Measurements from ENCODE around the gene FNTB.

FNTB gene

GRCh38 chr14:64979336-64980074 lies 7.2 kb upstream of the FNTB start:
- DNase-seq (ENCODE audit: low read depth, low spot score), result peak; percentile 41

- DNase-seq (ENCODE audit: low read depth, low spot score), result peak; percentile 67
Observed at GRCh38 chr14:64983439-64984310, 3.0 kb upstream of the FNTB start.

GRCh38 chr14:64987438-64987767 lies 708 bp downstream of the FNTB start:
- no peak for DNase-seq (ENCODE audit: low read depth, low spot score)

GRCh38 chr14:64990296-64990695 lies 3.6 kb downstream of the FNTB start:
- DNase-seq (ENCODE audit: low read depth, low spot score), result no peak

- DNase-seq (ENCODE audit: low read depth, low spot score), result no peak
Observed at GRCh38 chr14:64990939-64991338, 4.2 kb downstream of the FNTB start.

- no peak for DNase-seq (ENCODE audit: low read depth, low spot score)
Observed at GRCh38 chr14:64992328-64992885, 5.7 kb downstream of the FNTB start.

GRCh38 chr14:64993266-64993930 lies 6.7 kb downstream of the FNTB start:
- DNase-seq (ENCODE audit: low read depth, low spot score), result no peak

- no peak for DNase-seq (ENCODE audit: low read depth, low spot score)
Observed at GRCh38 chr14:64994540-64994939, 7.8 kb downstream of the FNTB start.

- peak; percentile 38 for DNase-seq (ENCODE audit: low read depth, low spot score)
Observed at GRCh38 chr14:64995291-64995690, 8.6 kb downstream of the FNTB start.

- DNase-seq (ENCODE audit: low read depth, low spot score), result peak; percentile 27
Observed at GRCh38 chr14:64997108-64997794, 10.6 kb downstream of the FNTB start.

- DNase-seq (ENCODE audit: low read depth, low spot score), result no peak
Observed at GRCh38 chr14:64998455-64998931, 11.8 kb downstream of the FNTB start.

GRCh38 chr14:65000898-65001591 lies 14.3 kb downstream of the FNTB start:
- peak; percentile 32 for DNase-seq (ENCODE audit: low read depth, low spot score)

- no peak for DNase-seq (ENCODE audit: low read depth, low spot score)
Observed at GRCh38 chr14:65001723-65002122, 15.0 kb downstream of the FNTB start.

- DNase-seq (ENCODE audit: low read depth, low spot score), result peak; percentile 16
Observed at GRCh38 chr14:65002586-65003210, 16.0 kb downstream of the FNTB start.

GRCh38 chr14:65003394-65003793 lies 16.7 kb downstream of the FNTB start:
- no peak for DNase-seq (ENCODE audit: low read depth, low spot score)

GRCh38 chr14:65006261-65006721 lies 19.6 kb downstream of the FNTB start:
- DNase-seq (ENCODE audit: low read depth, low spot score), result peak; percentile 53

- peak; percentile 14 for DNase-seq (ENCODE audit: low read depth, low spot score)
Observed at GRCh38 chr14:65007202-65007601, 20.5 kb downstream of the FNTB start.

GRCh38 chr14:65010211-65010931 lies 23.7 kb downstream of the FNTB start:
- DNase-seq (ENCODE audit: low read depth, low spot score), result no peak

GRCh38 chr14:65011538-65011937 lies 24.8 kb downstream of the FNTB start:
- no peak for DNase-seq (ENCODE audit: low read depth, low spot score)

Data from astrocyte of the hippocampus (primary cell).